A673 (cell line): ENCODE measurements around the gene FRK.

Experiments used
- CTCF ChIP-seq: fragments of 300-800, 200-600 bp; sonication (generic); conservative IDR thresholded peaks from 2 replicates; pipeline ENCODE4 v1.5.1; 2017; ENCODE audit warnings: low read depth, mild to moderate bottlenecking, antibody characterized with exemption, low read length, moderate library complexity, mixed read lengths
- EZH2 ChIP-seq: fragments of 200-600 bp; sonication (generic); IDR thresholded peaks from 2 replicates; pipeline ENCODE4 v1.6.1; 2017; ENCODE audit warnings: borderline replicate concordance, low read depth, mild to moderate bottlenecking, mixed read lengths, antibody characterized with exemption, low read length; ENCODE audit not compliant: poor library complexity, severe bottlenecking

GRCh38 chr6:116041934-116042333 lies 18.8 kb downstream of the FRK start:
- no peak for TF ChIP-seq EZH2
- no peak for TF ChIP-seq CTCF
